PC-9 (cell line): ENCODE results near the gene UBE3C. TPM values are rescaled to one million over a fixed set of nuclear protein-coding genes. Genes with fewer than 3 reads are reported as not detected.
A peak's percentile ranks its signal among the peaks of the same experiment; 100 is the strongest.

Experiments
- BruUV-seq: library from RNA; stranded (reverse); fragments of 400-500 nt; replicated peaks from 2 replicates; lab custom pipeline; 2021; lab: Mats Ljungman, UMichigan
- CTCF ChIA-PET: fragments of 300-600 bp; sonication (Branson Sonifier 250); formaldehyde crosslinking; loops from one replicate; lab custom pipeline; 2022; ENCODE audit warnings: antibody characterized with exemption; lab: Charles Lee
- POLR2A ChIA-PET: fragments of 300-600 bp; sonication (Branson Sonifier 250); formaldehyde crosslinking; loops from one replicate; lab custom pipeline; 2022; ENCODE audit warnings: antibody characterized with exemption; ENCODE audit not compliant: unreplicated experiment; lab: Charles Lee
- DNase-seq, 2 experiments: peaks; one replicate each; pipeline versions ENCODE4 v3.0.0 to v3.0.0-alpha.2; 2015 to 2022; ENCODE audit warnings: mixed read lengths in 1 of 2
- H2AFZ ChIP-seq: fragments of 200-600 bp; sonication (generic); 2 replicates; pipeline ENCODE4 v1.8.1; 2017; ENCODE audit warnings: antibody characterized with exemption
- H3F3A ChIP-seq: fragments of 200-600 bp; sonication (generic); 2 replicates; pipeline ENCODE4 v1.8.1; 2017; ENCODE audit warnings: antibody characterized with exemption, mild to moderate bottlenecking, low read depth; ENCODE audit not compliant: insufficient read depth
- H3K27ac ChIP-seq: fragments of 200-600 bp; sonication (generic); 2 replicates; pipeline ENCODE4 v1.6.1; 2016; ENCODE audit warnings: mixed run types
- H3K27me3 ChIP-seq: fragments of 200-600 bp; sonication (generic); 2 replicates; pipeline ENCODE4 v1.6.1; 2016; ENCODE audit warnings: low read depth, mixed run types; ENCODE audit not compliant: insufficient read depth
- H3K36me3 ChIP-seq: fragments of 200-600 bp; sonication (generic); 2 replicates; pipeline ENCODE4 v1.6.1; 2016; ENCODE audit warnings: low read depth, mixed run types
- H3K4me1 ChIP-seq: fragments of 200-600 bp; sonication (generic); replicated peaks from 2 replicates; pipeline ENCODE4 v1.6.1; 2016; ENCODE audit warnings: mixed run types; ENCODE audit not compliant: insufficient read depth
- H3K4me2 ChIP-seq: fragments of 200-600 bp; sonication (generic); 2 replicates; pipeline ENCODE4 v1.6.1; 2017; ENCODE audit warnings: mixed run types
- H3K4me3 ChIP-seq: fragments of 200-600 bp; sonication (generic); 2 replicates; pipeline ENCODE4 v1.6.1; 2016; ENCODE audit warnings: mixed run types
- H3K79me2 ChIP-seq: fragments of 200-600 bp; sonication (generic); 2 replicates; pipeline ENCODE4 v1.6.1; 2017; ENCODE audit warnings: low read depth, mixed run types
- H3K9me2 ChIP-seq: fragments of 200-600 bp; sonication (generic); 2 replicates; pipeline ENCODE4 v1.8.1; 2017; ENCODE audit warnings: mild to moderate bottlenecking; ENCODE audit not compliant: insufficient read depth
- H3K9me3 ChIP-seq: fragments of 200-600 bp; sonication (generic); 2 replicates; pipeline ENCODE4 v1.8.1; 2016; ENCODE audit warnings: low read depth; ENCODE audit not compliant: insufficient read depth
- H4K20me1 ChIP-seq: fragments of 200-600 bp; sonication (generic); 2 replicates; pipeline ENCODE4 v1.8.1; 2017; ENCODE audit not compliant: insufficient read depth
- EZH2 ChIP-seq: fragments of 200-600 bp; sonication (generic); IDR thresholded peaks from 2 replicates; pipeline ENCODE4 v1.8.0; 2017; ENCODE audit warnings: antibody characterized with exemption, low read depth
- intact Hi-C: fragments of 100-400 bp; cut with micrococcal nuclease; formaldehyde crosslinking; loops from one replicate; pipeline ENCODE4 v1.10.0; 2022; ENCODE audit not compliant: unreplicated experiment
- total RNA-seq: library from RNA; stranded (reverse); gene quantifications from 2 replicates; pipeline ENCODE4 v1.2.3, GENCODE V29; 2021
- TF ChIP-seq, protein P1 (sequence below): fragments of 200-600 bp; sonication (generic); conservative IDR thresholded peaks from 2 replicates; pipeline ENCODE4 v1.6.1; 2017; ENCODE audit warnings: mixed run types, antibody characterized with exemption, mild to moderate bottlenecking, moderate library complexity

UBE3C gene
- total RNA-seq, 1 experiment from 2014 or later = 77.6 TPM

DNA sequence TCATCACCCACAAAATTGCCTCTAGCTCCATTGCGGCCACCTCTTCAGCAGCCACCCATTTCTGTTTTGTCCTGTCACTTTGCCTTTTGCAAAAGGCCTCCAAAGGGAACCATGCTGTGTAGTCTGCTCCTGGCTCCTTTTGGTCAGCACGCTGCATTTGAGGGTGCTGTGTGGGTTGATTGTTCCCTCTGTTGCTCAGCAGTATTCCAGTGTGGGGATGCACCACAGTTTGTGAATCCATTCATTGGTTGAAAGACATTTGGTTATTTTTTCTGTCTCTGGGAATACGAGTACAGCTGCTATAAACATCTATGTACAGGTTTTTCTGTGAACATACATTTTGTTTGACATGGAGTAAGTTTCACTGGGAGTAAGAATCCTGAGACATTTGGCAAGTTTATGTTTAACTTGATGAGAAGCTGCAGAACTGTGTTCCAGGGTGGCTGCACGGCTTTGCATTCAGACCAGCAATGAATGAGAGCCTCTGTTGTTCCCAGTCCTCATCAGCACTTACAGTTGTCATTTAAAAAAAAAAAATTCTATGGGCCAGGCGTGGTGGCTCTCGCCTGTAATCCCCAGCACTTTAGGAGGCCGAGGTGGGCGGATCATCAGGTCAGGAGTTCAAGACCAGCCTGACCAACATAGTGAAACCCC is 82.3 kb downstream of the UBE3C start:
- BruUV-seq = no TSS peak
- Histone ChIP-seq H3K9me2 (no peaks in the 10 kb centered on the region), H3K4me1 (no peaks in the 10 kb centered on the region), H3K4me3 (no peak overlapping the region), H4K20me1 (0 out of 2 replicates have a peak, but pooled peaks cover under 1% of the 10 kb centered on the region), H3F3A (peaks cover 37% of the 10 kb centered on the region), H3K4me2 (no peak overlapping the region), H2AFZ (no peak overlapping the region), H3K36me3 (peaks cover 22% of the 10 kb centered on the region; the same call in 1 of the 2 replicates), H3K27ac (no peak overlapping the region), H3K27me3 (no peaks in the 10 kb centered on the region), H3K79me2 (no peaks in the 10 kb centered on the region), H3K9me3 (no peaks in the 10 kb centered on the region)
- CTCF ChIA-PET = no interaction called here
- no peak for TF ChIP-seq EZH2
- TF ChIP-seq, protein P1, sequence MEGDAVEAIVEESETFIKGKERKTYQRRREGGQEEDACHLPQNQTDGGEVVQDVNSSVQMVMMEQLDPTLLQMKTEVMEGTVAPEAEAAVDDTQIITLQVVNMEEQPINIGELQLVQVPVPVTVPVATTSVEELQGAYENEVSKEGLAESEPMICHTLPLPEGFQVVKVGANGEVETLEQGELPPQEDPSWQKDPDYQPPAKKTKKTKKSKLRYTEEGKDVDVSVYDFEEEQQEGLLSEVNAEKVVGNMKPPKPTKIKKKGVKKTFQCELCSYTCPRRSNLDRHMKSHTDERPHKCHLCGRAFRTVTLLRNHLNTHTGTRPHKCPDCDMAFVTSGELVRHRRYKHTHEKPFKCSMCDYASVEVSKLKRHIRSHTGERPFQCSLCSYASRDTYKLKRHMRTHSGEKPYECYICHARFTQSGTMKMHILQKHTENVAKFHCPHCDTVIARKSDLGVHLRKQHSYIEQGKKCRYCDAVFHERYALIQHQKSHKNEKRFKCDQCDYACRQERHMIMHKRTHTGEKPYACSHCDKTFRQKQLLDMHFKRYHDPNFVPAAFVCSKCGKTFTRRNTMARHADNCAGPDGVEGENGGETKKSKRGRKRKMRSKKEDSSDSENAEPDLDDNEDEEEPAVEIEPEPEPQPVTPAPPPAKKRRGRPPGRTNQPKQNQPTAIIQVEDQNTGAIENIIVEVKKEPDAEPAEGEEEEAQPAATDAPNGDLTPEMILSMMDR = no peak
- POLR2A ChIA-PET = no interaction called here
- DNase-seq = no peak
- intact Hi-C loops = no loop called here

DNA sequence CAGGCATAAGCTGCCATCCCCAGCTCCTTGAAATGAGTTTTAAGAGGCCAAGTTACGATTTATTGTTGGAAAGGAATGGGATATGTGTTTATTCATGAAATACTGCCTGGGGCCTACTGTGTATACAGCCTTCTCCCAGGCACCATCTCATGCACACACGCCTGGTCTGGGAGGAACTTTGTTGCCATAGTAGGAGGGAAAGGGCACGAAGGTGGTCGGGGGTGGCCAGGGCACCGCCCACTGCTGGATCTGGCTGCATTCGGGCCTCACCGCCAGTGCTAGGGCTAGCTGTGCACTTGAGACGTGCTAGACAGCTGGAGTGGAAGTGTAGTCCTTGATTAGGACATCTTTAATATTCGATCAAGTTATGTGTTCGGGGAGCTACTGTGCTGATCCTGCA is 84.0 kb downstream of the UBE3C start:
- H3K79me2 ChIP-seq = no peaks in the 10 kb centered on the region
- no peaks in the 10 kb centered on the region for H3K9me3 ChIP-seq
- peaks cover 35% of the 10 kb centered on the region for H3F3A ChIP-seq
- H3K4me3 ChIP-seq = no peak overlapping the region
- no peak overlapping the region for H2AFZ ChIP-seq
- no peaks in the 10 kb centered on the region; the same call in 1 of the 2 replicates for H4K20me1 ChIP-seq
- no peak overlapping the region for H3K27ac ChIP-seq
- no TSS peak for BruUV-seq
- no peaks in the 10 kb centered on the region for H3K4me1 ChIP-seq
- no peak overlapping the region for H3K4me2 ChIP-seq
- POLR2A ChIA-PET = no interaction called here
- no peaks in the 10 kb centered on the region for H3K9me2 ChIP-seq
- no peak for TF ChIP-seq EZH2
- TF ChIP-seq, protein P1 = no peak
- DNase-seq = no peak
- H3K36me3 ChIP-seq = peaks cover 16% of the 10 kb centered on the region
- H3K27me3 ChIP-seq = no peaks in the 10 kb centered on the region
- CTCF ChIA-PET = interaction anchor here (0.7 kb wide), 1 partner anchor 209 kb away, joined by 3 read pairs; no protein-coding TSS in a partner anchor
- intact Hi-C loops = no loop called here

DNA sequence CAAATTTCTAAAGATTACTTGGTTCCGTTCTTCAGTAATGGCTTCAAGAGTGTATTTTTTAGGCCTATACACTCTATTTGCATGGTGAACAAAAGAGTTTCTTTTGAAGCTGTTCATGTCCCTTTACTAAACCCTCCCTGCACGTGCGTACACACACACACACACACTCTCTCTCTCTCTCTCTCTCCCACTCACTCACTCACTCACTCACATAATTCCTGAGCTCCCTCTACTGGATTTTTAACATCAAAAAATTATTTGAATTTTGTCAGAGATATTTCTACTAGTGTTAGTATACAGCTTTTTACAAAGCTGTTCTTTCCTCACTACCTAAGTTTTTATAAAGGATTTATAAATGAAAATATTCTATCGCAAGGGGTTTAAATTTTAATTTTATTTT is 85.9 kb downstream of the UBE3C start:
- POLR2A ChIA-PET = no interaction called here
- CTCF ChIA-PET = interaction anchor here (0.6 kb wide), 2 partner anchors 115 to 157 kb away, joined by 3 to 4 read pairs; no protein-coding TSS in a partner anchor
- intact Hi-C loops = loop anchor here (5.0 kb wide), 2 partner anchors 1427 to 1507 kb away; no protein-coding TSS in a partner anchor

More for the DNA sequence above, 85.9 kb downstream of the UBE3C start:
- Histone ChIP-seq H3K9me3 (no peaks in the 10 kb centered on the region), H3K4me1 (no peaks in the 10 kb centered on the region), H4K20me1 (peaks cover 7% of the 10 kb centered on the region; the same call in 1 of the 2 replicates), H3K4me2 (no peak overlapping the region), H3K27me3 (no peaks in the 10 kb centered on the region), H3K4me3 (no peak overlapping the region), H3K9me2 (no peaks in the 10 kb centered on the region), H3F3A (peaks cover 31% of the 10 kb centered on the region), H3K79me2 (no peaks in the 10 kb centered on the region), H3K36me3 (peaks cover 15% of the 10 kb centered on the region), H2AFZ (no peak overlapping the region), H3K27ac (no peak overlapping the region)
- DNase-seq = no peak
- no TSS peak for BruUV-seq
- no peak for TF ChIP-seq EZH2
- TF ChIP-seq, protein P1 = peak; percentile 55; the same call in 1 of the 2 replicates
